Astrocyte (in vitro differentiated cells and primary cell): ENCODE results near the gene C3orf22. TPM values are rescaled to one million over a fixed set of nuclear protein-coding genes. Genes with fewer than 3 reads are reported as not detected.
A peak's percentile ranks its signal among the peaks of the same experiment; 100 is the strongest.

ENCODE experiments used
- DNase-seq: peaks from one replicate; pipeline ENCODE4 v3.0.0-alpha.2; 2010; ENCODE audit warnings: low read depth
- FAIRE-seq: peaks from 2 replicates; lab custom pipeline; 2011; peaks lifted over from hg19 to GRCh38; lab: Jason Lieb, UNC
- H2AFZ ChIP-seq: 2 replicates; pipeline ENCODE4 v1.6.0; 2012; ENCODE audit warnings: low read depth, low read length, inconsistent platforms
- H3K27ac ChIP-seq: 2 replicates; pipeline ENCODE4 v1.5.1; 2011; ENCODE audit warnings: low read depth, low read length, inconsistent platforms
- H3K27me3 ChIP-seq: 2 replicates; pipeline ENCODE4 v1.6.0; 2011; ENCODE audit warnings: low read length, inconsistent platforms; ENCODE audit not compliant: insufficient read depth
- H3K36me3 ChIP-seq: 2 replicates; pipeline ENCODE4 v1.5.1; 2011; ENCODE audit warnings: low read length, inconsistent platforms; ENCODE audit not compliant: insufficient read depth
- H3K4me1 ChIP-seq: 2 replicates; pipeline ENCODE4 v1.5.1; 2011; ENCODE audit warnings: low read length, inconsistent platforms; ENCODE audit not compliant: insufficient read depth
- H3K4me2 ChIP-seq: 2 replicates; pipeline ENCODE4 v1.6.0; 2012; ENCODE audit warnings: low read length, inconsistent platforms
- H3K4me3 ChIP-seq: 2 replicates; pipeline ENCODE4 v1.5.1; 2011; ENCODE audit warnings: low read depth, mild to moderate bottlenecking, low read length, inconsistent platforms; ENCODE audit not compliant: insufficient read depth
- H3K79me2 ChIP-seq: 2 replicates; pipeline ENCODE4 v1.6.0; 2012; ENCODE audit warnings: mild to moderate bottlenecking, low read length, inconsistent platforms; ENCODE audit not compliant: insufficient read depth
- H3K9ac ChIP-seq: 2 replicates; pipeline ENCODE4 v1.6.0; 2012; ENCODE audit warnings: mild to moderate bottlenecking, low read length, inconsistent platforms
- H3K9me3 ChIP-seq: 2 replicates; pipeline ENCODE4 v1.5.1; 2012; ENCODE audit warnings: low read depth, mild to moderate bottlenecking, low read length, inconsistent platforms; ENCODE audit not compliant: insufficient read depth
- H4K20me1 ChIP-seq: 2 replicates; pipeline ENCODE4 v1.6.0; 2012; ENCODE audit warnings: low read length, inconsistent platforms; ENCODE audit not compliant: insufficient read depth
- H3K27ac Mint-ChIP-seq: one replicate; pipeline ENCODE4 v1.8.0; 2021; ENCODE audit warnings: mild to moderate bottlenecking, mixed read lengths; ENCODE audit not compliant: unreplicated experiment
- H3K27me3 Mint-ChIP-seq: one replicate; pipeline ENCODE4 v1.8.0; 2021; ENCODE audit warnings: low read depth, mixed read lengths; ENCODE audit not compliant: unreplicated experiment
- H3K36me3 Mint-ChIP-seq: one replicate; pipeline ENCODE4 v1.8.0; 2021; ENCODE audit warnings: low read depth, mixed read lengths; ENCODE audit not compliant: unreplicated experiment
- H3K4me1 Mint-ChIP-seq: one replicate; pipeline ENCODE4 v1.8.0; 2021; ENCODE audit warnings: low read depth, mixed read lengths; ENCODE audit not compliant: unreplicated experiment
- H3K4me3 Mint-ChIP-seq: one replicate; pipeline ENCODE4 v1.8.0; 2021; ENCODE audit warnings: mild to moderate bottlenecking, moderate library complexity, mixed read lengths; ENCODE audit not compliant: unreplicated experiment
- H3K9me3 Mint-ChIP-seq: one replicate; pipeline ENCODE4 v1.8.0; 2021; ENCODE audit warnings: mild to moderate bottlenecking, mixed read lengths; ENCODE audit not compliant: unreplicated experiment
- EZH2 ChIP-seq: IDR thresholded peaks from 2 replicates; pipeline ENCODE4 v1.6.1; 2012; ENCODE audit warnings: mild to moderate bottlenecking, low read length, inconsistent platforms; ENCODE audit not compliant: insufficient read depth
- total RNA-seq: library from RNA; stranded (reverse); gene quantifications from 2 replicates; pipeline ENCODE4 v1.2.1, GENCODE V29; 2021
- TF ChIP-seq, protein P1 (sequence below): IDR thresholded peaks from 2 replicates; pipeline ENCODE4 v1.5.1; 2011; ENCODE audit warnings: low read depth, mild to moderate bottlenecking, inconsistent platforms, low read length, moderate library complexity; ENCODE audit not compliant: insufficient read depth

Gene C3orf22
- total RNA-seq, 1 donor from 2014 or later, result not detected

DNA sequence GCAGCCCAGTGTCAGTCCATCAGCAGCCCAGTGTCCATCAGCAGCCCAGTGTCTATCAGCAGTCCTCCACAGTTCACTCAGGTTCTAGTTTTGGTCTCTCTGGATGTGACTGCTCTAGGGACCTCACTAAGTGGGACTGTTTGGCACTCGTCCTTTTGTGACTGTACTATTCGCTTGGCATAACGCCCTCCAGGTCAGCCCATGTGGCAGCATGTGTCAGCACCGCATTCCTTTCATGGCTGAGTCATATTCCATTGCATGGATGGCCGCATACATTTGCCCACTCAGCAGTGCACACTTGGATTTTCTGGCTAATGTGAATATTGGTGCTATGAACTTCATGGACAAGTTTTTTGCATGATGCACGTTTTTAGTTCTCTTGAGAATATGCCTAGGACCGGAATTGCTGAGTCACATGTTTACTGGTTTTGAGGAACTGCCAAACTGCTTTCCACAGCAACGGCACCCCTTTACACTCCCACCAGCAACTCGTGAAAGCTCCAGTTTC lies 18.3 kb downstream of the C3orf22 start:
- H3K4me3 Mint-ChIP-seq, result peak overlapping the region; percentile 21
- H3K27ac Mint-ChIP-seq, result peak overlapping the region; percentile 90
- no peaks in the 10 kb centered on the region for H3K79me2 ChIP-seq
- no peak overlapping the region for H3K27ac ChIP-seq
- no peaks in the 10 kb centered on the region for H3K36me3 ChIP-seq
- no peak overlapping the region for H2AFZ ChIP-seq
- H3K4me1 Mint-ChIP-seq, result peaks cover 11% of the 10 kb centered on the region
- no peak overlapping the region for H3K9ac ChIP-seq
- FAIRE-seq (peak; percentile 95), DNase-seq (peak; percentile 87)
- H3K9me3 ChIP-seq, result no peaks in the 10 kb centered on the region
- no peaks in the 10 kb centered on the region for H3K9me3 Mint-ChIP-seq
- peak overlapping the region; percentile 31 for H3K4me2 ChIP-seq
- H3K27me3 ChIP-seq, result peaks cover 20% of the 10 kb centered on the region
- peaks cover 3% of the 10 kb centered on the region for H4K20me1 ChIP-seq
- H3K27me3 Mint-ChIP-seq, result peaks cover 45% of the 10 kb centered on the region
- H3K4me3 ChIP-seq, result no peak overlapping the region
- no peak for TF ChIP-seq EZH2
- TF ChIP-seq, protein P1, sequence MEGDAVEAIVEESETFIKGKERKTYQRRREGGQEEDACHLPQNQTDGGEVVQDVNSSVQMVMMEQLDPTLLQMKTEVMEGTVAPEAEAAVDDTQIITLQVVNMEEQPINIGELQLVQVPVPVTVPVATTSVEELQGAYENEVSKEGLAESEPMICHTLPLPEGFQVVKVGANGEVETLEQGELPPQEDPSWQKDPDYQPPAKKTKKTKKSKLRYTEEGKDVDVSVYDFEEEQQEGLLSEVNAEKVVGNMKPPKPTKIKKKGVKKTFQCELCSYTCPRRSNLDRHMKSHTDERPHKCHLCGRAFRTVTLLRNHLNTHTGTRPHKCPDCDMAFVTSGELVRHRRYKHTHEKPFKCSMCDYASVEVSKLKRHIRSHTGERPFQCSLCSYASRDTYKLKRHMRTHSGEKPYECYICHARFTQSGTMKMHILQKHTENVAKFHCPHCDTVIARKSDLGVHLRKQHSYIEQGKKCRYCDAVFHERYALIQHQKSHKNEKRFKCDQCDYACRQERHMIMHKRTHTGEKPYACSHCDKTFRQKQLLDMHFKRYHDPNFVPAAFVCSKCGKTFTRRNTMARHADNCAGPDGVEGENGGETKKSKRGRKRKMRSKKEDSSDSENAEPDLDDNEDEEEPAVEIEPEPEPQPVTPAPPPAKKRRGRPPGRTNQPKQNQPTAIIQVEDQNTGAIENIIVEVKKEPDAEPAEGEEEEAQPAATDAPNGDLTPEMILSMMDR, result no peak
- H3K36me3 Mint-ChIP-seq, result peaks cover 2% of the 10 kb centered on the region
- H3K4me1 ChIP-seq, result peaks cover 8% of the 10 kb centered on the region

DNA sequence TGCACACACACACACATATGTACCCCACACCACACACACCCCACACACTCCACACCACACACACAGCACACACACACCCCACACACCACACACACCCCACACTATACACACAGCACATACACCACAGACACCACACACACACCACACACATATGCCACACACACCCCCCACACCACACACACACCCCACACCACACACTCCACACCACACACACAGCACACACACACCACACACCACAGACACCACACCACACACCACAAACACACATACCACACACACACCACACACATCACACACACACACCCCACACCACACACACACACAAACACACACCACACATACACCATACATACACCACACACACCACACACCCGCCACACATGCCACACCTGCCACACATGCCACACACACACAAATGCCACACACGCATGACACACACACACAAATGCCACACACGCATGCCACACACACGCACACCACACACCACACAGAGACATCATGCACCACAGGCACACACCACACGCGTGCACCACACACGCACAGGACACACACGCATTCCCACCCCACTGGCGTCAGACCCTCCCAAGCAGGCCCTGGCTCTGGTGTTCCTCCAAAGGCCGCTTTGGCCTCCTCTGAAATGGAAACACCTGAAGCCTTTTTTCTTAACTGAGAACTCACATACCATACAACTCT lies 19.0 kb downstream of the C3orf22 start:
- no peak overlapping the region for H2AFZ ChIP-seq
- no peaks in the 10 kb centered on the region for H3K79me2 ChIP-seq
- no peaks in the 10 kb centered on the region for H3K36me3 ChIP-seq
- no peaks in the 10 kb centered on the region for H3K9me3 ChIP-seq
- H3K27me3 ChIP-seq, result peaks cover 23% of the 10 kb centered on the region
- Mint-ChIP-seq H3K27me3 (peaks cover 47% of the 10 kb centered on the region), H3K27ac (peak overlapping the region; percentile 90), H3K4me1 (peaks cover 11% of the 10 kb centered on the region), H3K9me3 (no peaks in the 10 kb centered on the region), H3K4me3 (no peak overlapping the region), H3K36me3 (peaks cover 2% of the 10 kb centered on the region)
- no peak for DNase-seq
- H3K27ac ChIP-seq, result no peak overlapping the region
- no peak overlapping the region for H3K9ac ChIP-seq
- peaks cover 8% of the 10 kb centered on the region for H3K4me1 ChIP-seq
- H3K4me2 ChIP-seq, result no peak overlapping the region
- no peak for FAIRE-seq
- no peak for TF ChIP-seq EZH2
- TF ChIP-seq, protein P1, result no peak
- H3K4me3 ChIP-seq, result no peak overlapping the region
- peaks cover 3% of the 10 kb centered on the region for H4K20me1 ChIP-seq

DNA sequence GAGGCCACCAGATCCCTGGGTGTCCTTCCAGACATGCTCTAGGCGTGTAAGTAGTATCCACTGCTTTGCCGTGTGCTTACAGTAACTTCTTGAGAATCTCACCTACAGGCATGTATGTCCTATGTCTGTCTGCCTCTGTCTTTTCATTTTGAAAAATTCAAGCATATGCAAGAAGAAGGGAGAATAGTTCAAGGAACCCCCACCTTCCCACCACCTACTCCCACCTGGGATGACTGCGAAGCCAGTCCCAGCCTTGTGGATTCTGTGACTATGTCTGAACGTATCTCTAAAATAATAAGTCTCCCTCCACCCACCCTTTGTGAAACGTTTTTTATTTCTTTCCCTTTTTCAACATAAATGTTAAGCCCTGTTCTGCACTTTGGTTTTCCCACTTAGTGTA lies 19.8 kb downstream of the C3orf22 start:
- Histone ChIP-seq H2AFZ (no peak overlapping the region), H3K36me3 (no peaks in the 10 kb centered on the region), H3K27ac (no peak overlapping the region), H3K9me3 (no peaks in the 10 kb centered on the region), H3K27me3 (peaks cover 28% of the 10 kb centered on the region), H3K4me1 (peaks cover 8% of the 10 kb centered on the region), H4K20me1 (peaks cover 3% of the 10 kb centered on the region), H3K79me2 (no peaks in the 10 kb centered on the region), H3K4me2 (no peak overlapping the region), H3K4me3 (no peak overlapping the region), H3K9ac (no peak overlapping the region)
- Mint-ChIP-seq H3K4me3 (no peak overlapping the region), H3K36me3 (peaks cover 2% of the 10 kb centered on the region), H3K27me3 (peaks cover 55% of the 10 kb centered on the region), H3K27ac (no peak overlapping the region), H3K4me1 (peaks cover 11% of the 10 kb centered on the region), H3K9me3 (peaks cover 2% of the 10 kb centered on the region)
- DNase-seq, result no peak
- TF ChIP-seq EZH2, result no peak
- TF ChIP-seq, protein P1, result no peak
- no peak for FAIRE-seq
